IPS-NIHi7 (cell line): ENCODE measurements around the gene AGPAT3.
A peak's percentile ranks its signal among the peaks of the same experiment; 100 is the strongest.
"Not testable (repeated sequence)": the region's sequence is repeated elsewhere in the genome, so short reads cannot be mapped to it uniquely, and the experiment has no call there.

Experiments
- DNase-seq: peaks from one replicate; pipeline ENCODE4 v3.0.0; 2012; ENCODE audit warnings: mixed read lengths; ENCODE audit errors: extremely low spot score

AGPAT3 gene, protein sequence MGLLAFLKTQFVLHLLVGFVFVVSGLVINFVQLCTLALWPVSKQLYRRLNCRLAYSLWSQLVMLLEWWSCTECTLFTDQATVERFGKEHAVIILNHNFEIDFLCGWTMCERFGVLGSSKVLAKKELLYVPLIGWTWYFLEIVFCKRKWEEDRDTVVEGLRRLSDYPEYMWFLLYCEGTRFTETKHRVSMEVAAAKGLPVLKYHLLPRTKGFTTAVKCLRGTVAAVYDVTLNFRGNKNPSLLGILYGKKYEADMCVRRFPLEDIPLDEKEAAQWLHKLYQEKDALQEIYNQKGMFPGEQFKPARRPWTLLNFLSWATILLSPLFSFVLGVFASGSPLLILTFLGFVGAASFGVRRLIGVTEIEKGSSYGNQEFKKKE

GRCh38 chr21:43864962-43865539 lies at the start of gene AGPAT3:
AGPAT3 (plus strand) TSS chr21:43865223; CDS start chr21:43959682, 94,459 bp downstream.
- DNase-seq: peak; percentile 52

- no peak for DNase-seq
Observed at GRCh38 chr21:43815991-43816390, 49.0 kb upstream of the AGPAT3 start.

DNA sequence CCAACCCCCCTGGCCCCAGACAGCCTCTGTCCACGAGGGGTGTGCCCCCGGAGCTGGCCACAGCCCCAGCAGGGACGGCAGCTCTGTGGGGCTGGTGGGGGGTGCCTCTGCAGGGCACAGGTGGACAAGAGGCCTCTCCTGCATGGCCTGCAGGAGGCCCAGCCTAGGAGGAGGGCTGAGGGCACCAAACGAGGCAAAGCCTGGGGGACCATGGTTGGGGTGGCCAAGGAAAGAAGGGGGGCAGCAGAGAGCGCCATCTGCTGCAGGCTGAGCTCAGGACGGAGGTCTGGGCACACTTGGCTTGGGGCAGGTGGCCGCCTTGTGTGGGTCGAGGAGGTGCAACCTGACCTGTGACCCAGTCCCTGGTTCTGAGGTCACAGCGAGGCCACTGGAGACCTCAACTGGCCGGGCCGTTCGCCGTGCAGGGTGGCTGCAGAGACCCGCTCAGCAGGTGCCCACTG lies 48.4 kb upstream of the AGPAT3 start:
- DNase-seq: no peak

DNA sequence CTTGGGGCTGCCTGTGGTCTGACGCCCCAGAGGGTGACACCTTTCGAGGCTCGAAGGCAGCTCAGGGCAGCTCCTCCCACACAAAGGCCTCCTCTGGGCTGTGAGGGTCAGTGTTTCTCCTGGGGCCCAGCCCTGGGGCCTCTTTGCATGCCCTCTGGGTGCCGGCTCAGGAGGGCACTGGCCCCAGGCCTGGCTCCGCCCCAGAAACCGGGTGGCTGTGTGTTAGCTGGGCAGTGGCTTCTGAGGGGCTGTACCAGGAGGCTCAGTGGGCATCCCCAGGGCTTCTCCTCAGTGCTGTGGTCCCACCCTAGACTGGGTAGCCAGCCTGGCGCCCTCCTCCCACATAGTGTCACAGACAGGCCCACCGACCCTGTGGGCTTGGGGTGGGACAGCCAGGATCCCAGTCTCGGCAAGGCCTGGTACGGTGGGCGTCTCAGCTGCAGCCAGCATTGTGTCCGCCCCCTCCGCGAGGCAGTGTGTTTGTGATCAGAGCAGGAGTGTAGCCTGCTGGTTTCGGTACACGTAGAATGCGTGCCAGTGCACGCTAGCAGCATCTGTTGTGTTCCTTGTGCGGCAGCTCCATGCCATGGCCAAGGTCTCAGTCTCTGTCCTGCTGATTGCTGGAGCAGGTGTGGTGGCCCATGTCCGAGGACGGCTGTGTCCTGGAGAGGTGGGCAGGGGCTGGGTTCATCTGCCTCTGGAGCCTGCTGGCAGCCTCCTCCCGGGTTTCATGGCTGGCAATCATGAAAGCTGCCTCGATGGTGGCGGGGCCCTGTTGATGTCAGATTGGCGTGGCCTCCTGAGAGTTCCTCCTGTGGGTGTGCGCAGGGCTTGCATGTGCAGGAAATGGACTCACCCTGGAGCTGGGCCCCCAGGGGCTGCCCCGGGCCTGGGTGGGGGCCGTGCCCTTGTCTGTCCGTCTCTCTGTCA lies 47.6 kb upstream of the AGPAT3 start:
- DNase-seq: no peak

DNA sequence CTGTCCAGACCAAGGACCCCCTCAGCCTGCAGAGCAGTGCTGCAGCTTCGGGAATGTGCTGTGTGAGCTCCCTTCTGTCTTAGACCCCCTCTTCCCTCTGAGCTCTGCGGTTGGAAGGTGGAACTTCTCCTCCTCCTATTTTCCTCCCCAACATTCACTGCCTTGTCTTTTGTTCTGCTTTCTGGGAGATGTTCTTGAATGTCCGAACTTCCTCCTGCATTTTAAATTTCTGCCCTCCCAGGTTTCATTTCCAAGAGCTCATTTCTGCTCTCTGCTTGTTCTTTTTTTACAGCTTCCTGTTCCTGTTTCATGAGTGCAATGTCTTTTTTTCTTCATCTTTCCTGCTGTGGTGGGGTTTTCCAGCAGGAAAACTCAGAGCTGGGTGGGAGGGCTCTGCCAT lies 46.3 kb upstream of the AGPAT3 start:
- no peak for DNase-seq

DNA sequence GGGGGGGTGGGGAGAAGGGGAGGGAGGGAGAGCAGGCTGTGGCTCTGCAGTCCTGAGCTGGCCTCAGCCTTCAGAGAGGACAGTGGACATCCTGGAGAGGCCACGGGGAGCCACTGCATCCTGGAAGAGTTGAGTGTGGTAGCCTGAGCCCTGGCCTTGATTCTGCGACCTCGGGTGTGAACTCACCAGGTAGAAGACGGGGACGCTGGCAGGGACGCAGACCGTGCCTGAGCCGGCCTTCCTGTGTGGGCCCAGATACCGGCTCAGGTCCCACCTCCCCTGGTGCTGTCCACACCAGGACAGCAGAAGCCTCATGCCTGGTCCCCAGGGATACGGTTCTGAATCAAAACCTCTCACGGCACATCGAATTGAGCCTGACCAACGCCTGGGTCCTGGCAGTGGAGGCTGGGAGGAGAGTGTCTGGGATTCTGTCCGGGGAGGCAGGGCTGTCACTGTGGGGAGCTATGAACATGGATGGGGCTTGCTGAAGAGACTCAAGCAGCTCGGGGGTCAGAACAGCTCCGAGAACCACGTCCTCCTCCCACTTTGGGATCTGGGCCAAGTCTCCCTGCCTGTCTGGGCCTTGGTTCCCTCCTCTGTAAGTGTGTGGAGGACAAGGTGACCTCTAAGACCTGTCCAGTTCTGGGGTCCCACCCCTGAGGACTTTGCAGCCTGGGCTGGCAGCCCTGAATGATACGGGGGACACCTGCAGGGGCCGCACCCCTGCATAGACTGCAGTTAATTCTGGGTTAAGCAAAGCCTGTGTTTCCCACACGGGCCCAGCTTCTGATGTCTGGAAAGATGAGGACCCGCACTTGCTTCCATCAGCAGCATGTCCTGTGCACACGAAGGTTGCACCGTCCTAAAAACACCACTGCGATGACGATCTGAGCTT lies 45.3 kb upstream of the AGPAT3 start:
- DNase-seq: no peak

- DNase-seq: no peak
Observed at GRCh38 chr21:43820466-43820865, 44.6 kb upstream of the AGPAT3 start.

GRCh38 chr21:43822166-43822565 lies 42.9 kb upstream of the AGPAT3 start:
- DNase-seq: not testable (repeated sequence)

DNA sequence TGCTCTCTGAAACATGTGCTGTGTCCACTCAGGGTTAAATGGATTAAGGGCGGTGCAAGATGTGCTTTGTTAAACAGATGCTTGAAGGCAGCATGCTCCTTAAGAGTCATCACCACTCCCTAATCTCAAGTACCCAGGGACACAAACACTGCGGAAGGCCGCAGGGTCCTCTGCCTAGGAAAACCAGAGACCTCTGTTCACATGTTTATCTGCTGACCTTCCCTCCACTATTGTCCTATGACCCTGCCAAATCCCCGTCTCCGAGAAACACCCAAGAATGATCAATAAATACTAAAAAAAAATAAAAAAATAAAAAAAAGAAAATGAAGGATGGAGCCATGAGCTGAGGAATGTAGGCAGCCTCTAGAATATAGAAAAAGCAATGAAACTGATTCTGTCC lies 42.3 kb upstream of the AGPAT3 start:
- DNase-seq: not testable (repeated sequence)

DNA sequence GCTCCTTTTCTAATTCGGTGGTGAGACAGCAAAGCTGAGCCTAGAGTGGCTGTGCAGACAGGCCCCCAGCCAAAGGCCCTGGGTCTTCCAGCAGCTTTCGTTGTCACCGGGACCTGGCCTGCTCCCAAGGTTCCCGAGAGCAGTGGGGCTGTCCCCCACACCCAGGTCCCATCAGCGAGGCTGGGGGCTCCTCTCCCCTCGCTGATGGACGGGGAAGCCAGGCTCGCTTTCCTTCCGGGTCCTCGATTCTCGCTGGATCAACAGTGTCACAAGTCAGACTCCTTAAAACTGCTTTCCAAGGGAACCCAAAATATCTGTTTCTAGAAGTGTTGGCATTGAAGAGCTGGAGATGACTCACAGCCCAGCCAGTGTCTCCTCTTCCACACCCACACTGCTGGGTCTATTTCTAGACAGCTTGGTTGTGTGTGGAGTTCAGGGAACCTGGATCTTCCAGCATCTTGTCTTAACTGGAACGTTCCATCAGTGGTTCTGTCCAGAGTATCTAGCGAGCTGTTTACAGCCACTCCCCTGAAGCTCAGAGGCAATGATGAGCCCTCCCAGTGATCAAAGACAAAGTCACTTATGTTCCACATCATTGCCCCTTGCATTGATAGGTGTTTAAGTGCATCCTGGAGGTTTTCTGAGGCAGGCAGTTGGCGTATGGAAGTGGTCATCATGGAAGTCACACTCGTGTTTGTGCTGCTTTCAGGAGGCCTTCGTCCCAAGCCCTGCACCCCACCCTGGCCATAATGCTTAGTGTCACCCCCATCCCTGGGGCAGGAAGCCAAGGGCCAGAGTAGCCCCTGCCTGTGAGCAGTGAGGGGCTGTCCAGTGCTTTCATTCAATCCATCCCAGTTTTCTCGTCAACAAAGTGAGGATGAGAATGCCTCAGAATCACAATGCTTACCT lies 40.4 kb upstream of the AGPAT3 start:
- no peak for DNase-seq

- no peak for DNase-seq
Observed at GRCh38 chr21:43825242-43825935, 39.6 kb upstream of the AGPAT3 start.

DNA sequence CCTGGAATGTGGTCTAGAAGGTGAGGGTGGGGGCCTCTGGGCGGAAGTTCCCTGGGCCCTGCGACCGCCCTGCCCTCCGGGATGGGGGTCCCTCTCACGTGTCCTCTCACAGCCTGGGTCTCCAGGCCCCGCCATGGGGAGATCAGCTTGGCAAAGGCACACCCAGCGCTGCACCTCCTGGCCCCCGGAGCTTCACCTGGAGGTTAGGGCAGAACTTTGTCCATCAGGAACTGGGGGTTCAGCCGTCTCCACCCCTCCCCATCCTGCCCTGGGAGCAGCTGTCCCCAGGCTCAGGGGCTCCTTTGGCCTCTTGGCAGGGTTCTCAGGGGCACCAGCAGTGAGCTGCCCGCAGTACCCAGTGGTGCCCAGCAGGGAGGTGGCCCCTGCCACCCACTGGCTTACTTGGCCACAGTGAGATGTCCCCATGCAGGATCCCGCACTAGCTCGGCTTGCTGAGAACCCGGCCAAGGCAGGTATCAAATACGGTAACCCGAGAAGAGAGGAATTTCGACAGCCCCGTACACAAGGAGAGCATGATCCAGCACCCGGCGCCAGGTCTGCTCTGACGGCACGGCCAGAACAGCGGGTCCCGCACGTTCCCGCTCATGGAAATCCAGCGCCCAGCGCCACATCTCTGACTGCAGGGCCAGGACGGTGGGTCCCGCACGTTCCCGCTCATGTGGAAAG lies 38.9 kb upstream of the AGPAT3 start:
- no peak for DNase-seq

DNA sequence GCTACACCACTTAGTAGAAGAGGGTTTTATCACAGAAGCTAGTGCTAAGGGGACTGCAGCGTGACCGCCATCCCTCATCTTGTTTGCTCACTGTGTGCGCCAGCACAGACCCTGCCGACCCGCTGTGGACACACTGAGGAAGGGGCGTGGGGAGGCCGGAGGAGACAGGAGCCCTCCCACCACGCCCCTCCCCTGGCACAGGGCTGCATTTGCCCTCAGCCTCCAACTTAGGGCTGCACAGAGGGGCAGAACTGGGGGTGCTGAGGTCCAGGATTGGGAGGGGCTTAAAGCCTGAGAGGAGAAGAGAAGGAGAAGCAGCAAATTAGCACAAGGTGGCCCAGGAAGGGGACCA lies 38.4 kb upstream of the AGPAT3 start:
- DNase-seq: no peak

DNA sequence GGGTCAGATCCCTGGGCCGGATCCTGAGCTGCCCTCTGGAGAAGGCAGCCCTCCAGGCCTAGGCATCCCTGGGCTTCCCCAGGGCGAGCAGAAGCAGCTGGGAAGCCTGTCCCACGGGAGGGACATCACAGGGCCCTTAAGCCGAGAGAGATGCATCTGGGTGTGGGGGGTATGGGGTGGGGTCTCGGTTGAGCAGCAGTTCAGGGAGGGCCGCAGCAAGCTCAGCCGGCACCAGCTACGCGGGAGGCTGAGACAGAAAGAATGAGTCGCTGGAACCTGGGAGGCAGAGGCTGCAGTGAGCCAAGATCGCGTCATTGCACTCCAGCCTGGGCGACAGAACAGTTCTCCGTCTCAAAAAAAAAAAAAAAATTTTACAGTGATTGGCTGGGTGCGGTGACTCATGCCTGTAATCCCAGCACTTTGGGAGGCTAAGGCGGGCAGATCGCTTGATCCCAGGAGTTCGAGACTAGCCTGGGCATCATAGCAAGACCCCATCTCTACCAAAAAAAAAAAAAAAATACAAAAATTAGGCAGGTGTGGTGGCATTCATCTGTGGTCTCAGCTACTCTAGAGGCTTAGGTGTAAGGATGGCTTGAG lies 37.9 kb upstream of the AGPAT3 start:
- no peak for DNase-seq

GRCh38 chr21:43829161-43829560 lies 35.9 kb upstream of the AGPAT3 start:
- no peak for DNase-seq

GRCh38 chr21:43829575-43830119 lies 35.4 kb upstream of the AGPAT3 start:
- no peak for DNase-seq

- DNase-seq: no peak
Observed at GRCh38 chr21:43832158-43832550, 32.9 kb upstream of the AGPAT3 start.

DNA sequence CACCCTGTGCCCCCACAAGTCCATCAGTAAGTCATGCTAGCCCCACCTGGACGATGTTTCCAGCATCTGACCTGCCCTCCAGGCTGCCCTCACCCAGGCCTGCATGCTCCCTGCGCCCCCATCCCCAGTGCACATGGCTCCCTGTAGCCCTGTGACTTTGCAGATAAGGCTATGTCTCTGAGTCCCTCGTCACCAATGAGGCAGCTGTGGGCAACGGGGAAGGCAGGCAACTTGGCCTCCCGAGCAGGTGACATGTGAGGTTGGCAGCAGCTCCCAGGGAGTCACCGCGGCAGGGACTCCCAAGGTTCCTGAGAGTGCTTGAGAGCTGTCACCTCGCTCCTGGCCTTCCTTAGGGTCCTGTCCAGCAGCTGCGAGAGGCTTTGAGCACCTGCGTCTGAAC lies 32.4 kb upstream of the AGPAT3 start:
- DNase-seq: no peak
